ENCODE measurements around the gene FBXO33. TPM values are rescaled to one million over a fixed set of nuclear protein-coding genes. Genes with fewer than 3 reads are reported as not detected.

Gene FBXO33
- total RNA-seq, 1 experiment from 2014 or later, result 8.8 TPM

- H3K18ac ChIP-seq (ENCODE audit: insufficient read length, low read depth, low read length), result no peak overlapping the region
- H4K91ac ChIP-seq (ENCODE audit: insufficient read length, low read depth, low read length), result no peak overlapping the region
- no peak overlapping the region for H2AFZ ChIP-seq (ENCODE audit: low read length)
- no peak for DNase-seq
- no peak overlapping the region for H2AK5ac ChIP-seq (ENCODE audit: insufficient read length, low read length)
- no peak for TF ChIP-seq CTCF (conservative IDR thresholded peaks at IDR 0.05)
- no peak overlapping the region for H4K5ac ChIP-seq (ENCODE audit: insufficient read length, low read depth, low read length)
- H3K9ac ChIP-seq (ENCODE audit: extremely low read depth, insufficient read length, low read length), result no peak overlapping the region
- no peaks in the 10 kb centered on the region for H3K79me1 ChIP-seq (ENCODE audit: insufficient read depth, low read depth, low read length, poor library complexity, severe bottlenecking)
- Mint-ChIP-seq H3K4me3 (no peak overlapping the region), H3K36me3 (ENCODE audit: insufficient read depth in 1 of 3, low read depth in 3 of 3) (peaks cover 0 to 2% (median 0%) of the 10 kb centered on the region in 3 experiments; a peak in 1 of 7 replicates), H3K4me1 (peaks cover 2% of the 10 kb centered on the region in 2 experiments; a peak in 2 of 4 replicates), H3K9me3 (no peaks in the 10 kb centered on the region), H3K27me3 (ENCODE audit: low read depth) (no peaks in the 10 kb centered on the region), H3K27ac (no peak overlapping the region; a peak in 1 of 7 replicates)
- H3K4me2 ChIP-seq (ENCODE audit: insufficient read depth, insufficient read length, low read length), result no peak overlapping the region
- H2BK5ac ChIP-seq (ENCODE audit: insufficient read length, low read length), result no peak overlapping the region
- no peaks in the 10 kb centered on the region for H3K9me3 ChIP-seq (ENCODE audit: control insufficient read depth, low read depth, low read length)
- H3K23ac ChIP-seq (ENCODE audit: insufficient read length, low read depth, low read length), result no peak overlapping the region
- no peaks in the 10 kb centered on the region for H3K79me2 ChIP-seq (ENCODE audit: insufficient read depth, low read length)
- no peak overlapping the region for H3T11ph ChIP-seq (ENCODE audit: low read length)
- no peaks in the 10 kb centered on the region for H3K4me1 ChIP-seq (ENCODE audit: insufficient read depth, low read length)
- no peak overlapping the region for H3K4ac ChIP-seq (ENCODE audit: low read depth, low read length)
- H3K23me2 ChIP-seq (ENCODE audit: insufficient read length, low read depth, low read length, poor library complexity, severe bottlenecking), result no peaks in the 10 kb centered on the region
- no peak overlapping the region for H3K27ac ChIP-seq (ENCODE audit: insufficient read length, low read depth, low read length)
- no CpG with 5 or more reads among the region's 4 CpGs for WGBS (ENCODE audit: extremely low coverage, insufficient read length, low lambda C conversion rate)
- no peak overlapping the region for H2BK120ac ChIP-seq (ENCODE audit: low read depth, low read length, poor library complexity, severe bottlenecking)
- H4K8ac ChIP-seq (replicated peaks; ENCODE audit: insufficient read length, low read depth, low read length), result no peak overlapping the region
- H4K20me1 ChIP-seq (ENCODE audit: control insufficient read depth, insufficient read depth, insufficient read length), result no peaks in the 10 kb centered on the region
- H3K56ac ChIP-seq (ENCODE audit: insufficient read length, low read depth, low read length), result no peak overlapping the region
- H3K27me3 ChIP-seq (ENCODE audit: insufficient read depth, low read length), result no peaks in the 10 kb centered on the region
- H3K14ac ChIP-seq (ENCODE audit: insufficient read depth, low read length), result no peak overlapping the region
- no peak overlapping the region for H2BK15ac ChIP-seq (ENCODE audit: low read depth, low read length)
- H2BK12ac ChIP-seq (ENCODE audit: insufficient read length, low read depth, low read length), result no peak overlapping the region
- no peak overlapping the region for H2BK20ac ChIP-seq (ENCODE audit: low read depth, low read length, poor library complexity, severe bottlenecking)
Measured at GRCh38 chr14:39395555-39396254, 36.5 kb downstream of the FBXO33 start.

Measured in H9 (cell line).